PFSK-1 (cell line): ENCODE results near the gene CARMIL1.

Experiments
- FOXP2 ChIP-seq: optimal IDR thresholded peaks from 2 replicates; pipeline ENCODE3; 2011; ENCODE audit warnings: borderline replicate concordance, control low read depth, inconsistent platforms; ENCODE audit not compliant: insufficient read depth; ENCODE audit errors: extremely low read length, extremely low read depth
- POLR2AphosphoS5 ChIP-seq: IDR thresholded peaks from 2 replicates; pipeline ENCODE4 v1.6.1; 2012; ENCODE audit warnings: low read depth, mild to moderate bottlenecking, control low read depth, low read length, moderate library complexity
- SIN3A ChIP-seq: IDR thresholded peaks from 2 replicates; pipeline ENCODE4 v1.6.1; 2012; ENCODE audit warnings: mild to moderate bottlenecking, low read length, moderate library complexity, borderline replicate concordance; ENCODE audit not compliant: insufficient read depth
- TAF1 ChIP-seq: IDR thresholded peaks from 2 replicates; pipeline ENCODE4 v1.6.1; 2012; ENCODE audit warnings: low read length, control low read depth, borderline replicate concordance; ENCODE audit not compliant: insufficient read depth
- TF ChIP-seq, protein P1 (sequence below), 2 experiments: IDR thresholded peaks; 2 replicates each; pipeline versions ENCODE4 v1.6.1 to v1.8.0; 2011 to 2012; ENCODE audit warnings: low read depth in 2 of 2, low read length in 2 of 2, control low read depth in 1 of 2, inconsistent platforms in 1 of 2, mild to moderate bottlenecking in 1 of 2, moderate library complexity in 1 of 2; ENCODE audit not compliant: insufficient read depth in 1 of 2

Gene CARMIL1

GRCh38 chr6:25343984-25344383 lies 64.8 kb downstream of the CARMIL1 start:
- TF ChIP-seq TAF1 (no peak), SIN3A (no peak), FOXP2 (no peak), POLR2AphosphoS5 (no peak)
- TF ChIP-seq, protein P1, sequence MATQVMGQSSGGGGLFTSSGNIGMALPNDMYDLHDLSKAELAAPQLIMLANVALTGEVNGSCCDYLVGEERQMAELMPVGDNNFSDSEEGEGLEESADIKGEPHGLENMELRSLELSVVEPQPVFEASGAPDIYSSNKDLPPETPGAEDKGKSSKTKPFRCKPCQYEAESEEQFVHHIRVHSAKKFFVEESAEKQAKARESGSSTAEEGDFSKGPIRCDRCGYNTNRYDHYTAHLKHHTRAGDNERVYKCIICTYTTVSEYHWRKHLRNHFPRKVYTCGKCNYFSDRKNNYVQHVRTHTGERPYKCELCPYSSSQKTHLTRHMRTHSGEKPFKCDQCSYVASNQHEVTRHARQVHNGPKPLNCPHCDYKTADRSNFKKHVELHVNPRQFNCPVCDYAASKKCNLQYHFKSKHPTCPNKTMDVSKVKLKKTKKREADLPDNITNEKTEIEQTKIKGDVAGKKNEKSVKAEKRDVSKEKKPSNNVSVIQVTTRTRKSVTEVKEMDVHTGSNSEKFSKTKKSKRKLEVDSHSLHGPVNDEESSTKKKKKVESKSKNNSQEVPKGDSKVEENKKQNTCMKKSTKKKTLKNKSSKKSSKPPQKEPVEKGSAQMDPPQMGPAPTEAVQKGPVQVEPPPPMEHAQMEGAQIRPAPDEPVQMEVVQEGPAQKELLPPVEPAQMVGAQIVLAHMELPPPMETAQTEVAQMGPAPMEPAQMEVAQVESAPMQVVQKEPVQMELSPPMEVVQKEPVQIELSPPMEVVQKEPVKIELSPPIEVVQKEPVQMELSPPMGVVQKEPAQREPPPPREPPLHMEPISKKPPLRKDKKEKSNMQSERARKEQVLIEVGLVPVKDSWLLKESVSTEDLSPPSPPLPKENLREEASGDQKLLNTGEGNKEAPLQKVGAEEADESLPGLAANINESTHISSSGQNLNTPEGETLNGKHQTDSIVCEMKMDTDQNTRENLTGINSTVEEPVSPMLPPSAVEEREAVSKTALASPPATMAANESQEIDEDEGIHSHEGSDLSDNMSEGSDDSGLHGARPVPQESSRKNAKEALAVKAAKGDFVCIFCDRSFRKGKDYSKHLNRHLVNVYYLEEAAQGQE (IDR thresholded peaks at IDR 0.05; ENCODE audit: insufficient read depth in 1 of 2, low read depth in 2 of 2, low read length in 2 of 2), result no peak

DNA sequence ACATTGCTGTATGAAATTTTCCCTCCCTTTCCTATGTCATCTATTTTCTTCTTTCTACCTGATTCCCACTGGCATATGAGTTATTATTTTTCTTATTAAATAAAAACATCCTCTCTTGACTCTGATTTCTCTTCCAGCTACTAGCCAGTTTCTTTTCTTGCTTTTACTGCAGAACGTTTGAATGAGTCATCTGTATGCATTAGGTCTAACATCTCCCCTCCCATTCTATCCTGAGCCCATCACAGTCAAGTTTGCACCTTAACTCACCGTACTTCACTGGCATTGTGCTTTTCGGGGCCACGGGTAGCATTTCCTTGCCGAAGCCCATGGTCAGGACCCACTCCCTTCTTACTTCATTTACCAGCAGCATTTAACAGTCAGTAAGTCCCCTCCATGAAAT lies 65.7 kb downstream of the CARMIL1 start:
- TF ChIP-seq FOXP2, result no peak
- TF ChIP-seq TAF1, result no peak
- TF ChIP-seq POLR2AphosphoS5, result no peak
- no peak for TF ChIP-seq SIN3A
- TF ChIP-seq, protein P1 (IDR thresholded peaks at IDR 0.05; ENCODE audit: insufficient read depth in 1 of 2, low read depth in 2 of 2, low read length in 2 of 2), result no peak

- TF ChIP-seq SIN3A (no peak), POLR2AphosphoS5 (no peak), FOXP2 (no peak), TAF1 (no peak)
- TF ChIP-seq, protein P1 (IDR thresholded peaks at IDR 0.05; ENCODE audit: insufficient read depth in 1 of 2, low read depth in 2 of 2, low read length in 2 of 2), result no peak
Observed at GRCh38 chr6:25346064-25346463, 66.9 kb downstream of the CARMIL1 start.

DNA sequence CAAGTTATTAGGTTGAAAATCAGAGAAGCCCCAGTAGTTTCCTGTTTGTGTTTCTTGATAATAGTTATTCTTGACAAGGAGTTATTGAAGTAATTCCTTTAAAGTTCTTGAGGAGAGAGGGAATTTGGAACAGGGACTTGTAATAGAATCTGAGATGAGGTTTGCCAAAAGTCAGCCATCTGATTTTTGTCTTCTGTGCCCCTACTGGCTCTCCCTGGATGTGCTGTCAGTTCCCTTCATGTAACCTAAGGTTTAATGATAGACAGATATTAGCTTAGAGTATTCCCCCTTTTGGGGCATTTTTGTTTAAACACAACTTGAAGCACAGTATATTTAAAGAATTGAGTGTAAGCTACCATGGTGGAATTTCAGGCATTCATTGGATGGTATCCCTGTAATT lies 71.4 kb downstream of the CARMIL1 start:
- TF ChIP-seq, protein P1 (IDR thresholded peaks at IDR 0.05; ENCODE audit: insufficient read depth in 1 of 2, low read depth in 2 of 2, low read length in 2 of 2), result no peak
- TF ChIP-seq TAF1, result no peak
- no peak for TF ChIP-seq POLR2AphosphoS5
- no peak for TF ChIP-seq FOXP2
- no peak for TF ChIP-seq SIN3A

- TF ChIP-seq FOXP2 (no peak), POLR2AphosphoS5 (no peak), SIN3A (no peak), TAF1 (no peak)
- TF ChIP-seq, protein P1 (IDR thresholded peaks at IDR 0.05; ENCODE audit: insufficient read depth in 1 of 2, low read depth in 2 of 2, low read length in 2 of 2), result no peak
Observed at GRCh38 chr6:25351485-25351884, 72.3 kb downstream of the CARMIL1 start.
